K562 (cell line): ENCODE data around the gene FMN1. TPM values are rescaled to one million over a fixed set of nuclear protein-coding genes. Genes with fewer than 3 reads are reported as not detected.

Experiments used
- ATAC-seq: fragments of 200-7000 bp; cut with Tn5 transposase; 3 replicates; pipeline ENCODE4 v1.9.1; 2020; ENCODE audit warnings: moderate library complexity
- BruUV-seq: library from RNA; stranded (reverse); fragments of 400-500 nt; replicated peaks from 2 replicates; lab custom pipeline; 2021; lab: Mats Ljungman, UMichigan
- CTCF ChIA-PET: fragments of 300-600 bp; formaldehyde crosslinking; extraction: SDS; loops from one replicate; lab custom pipeline; 2021; ENCODE audit warnings: low intra/inter-chr PET ratio; lab: Yijun Ruan, JAX
- POLR2A ChIA-PET: fragments of 300-600, 350-650 bp; sonication (Branson Sonifier 250); formaldehyde crosslinking; extraction: SDS; loops from one replicate; lab custom pipeline; 2021; ENCODE audit warnings: antibody characterized with exemption, inconsistent platforms; lab: Yijun Ruan, JAX
- DNase-seq, 4 experiments: peaks; one replicate each; pipeline versions ENCODE4 v3.0.0 to v3.0.0-alpha.2; 2011 to 2018; ENCODE audit warnings: low spot score in 3 of 4, mixed read lengths in 3 of 4; ENCODE audit errors: extremely low read depth in 1 of 4
- FAIRE-seq: peaks from 2 replicates; lab custom pipeline; 2011; peaks lifted over from hg19 to GRCh38; lab: Jason Lieb, UNC
- H2AFZ ChIP-seq: 2 replicates; pipeline ENCODE4 v1.6.0; 2011; ENCODE audit warnings: low read depth, low read length, control low read depth, inconsistent platforms
- H3K27ac ChIP-seq: fragments of 200-600 bp; 3 replicates; pipeline ENCODE4 v1.8.0; 2011; ENCODE audit warnings: low read depth, mild to moderate bottlenecking, control low read depth, inconsistent platforms, low read length, moderate library complexity, mixed read lengths; ENCODE audit errors: extremely low read depth
- H3K27me3 ChIP-seq, 2 experiments: fragments of 300-600 bp in 1 of 2; 2 replicates in 1 of 2; 3 replicates in 1 of 2; pipeline versions ENCODE4 v1.6.0 to v1.8.0; 2011; ENCODE audit warnings: inconsistent platforms in 2 of 2, low read length in 2 of 2, mild to moderate bottlenecking in 1 of 2, mixed read lengths in 1 of 2, moderate library complexity in 1 of 2; ENCODE audit not compliant: control insufficient read depth in 2 of 2, insufficient read depth in 2 of 2
- H3K36me3 ChIP-seq: fragments of 300-600 bp; 3 replicates; pipeline ENCODE4 v1.8.0; 2011; ENCODE audit warnings: mild to moderate bottlenecking, low read length, inconsistent platforms; ENCODE audit not compliant: control insufficient read depth, insufficient read depth
- H3K4me1 ChIP-seq, 2 experiments: fragments of 200-600 bp in 1 of 2; replicated peaks in 1 of 2; 2 replicates in 1 of 2; 3 replicates in 1 of 2; pipeline versions ENCODE4 v1.5.1 to v1.8.0; 2011; ENCODE audit warnings: inconsistent platforms in 2 of 2, low read length in 2 of 2, mild to moderate bottlenecking in 1 of 2, mixed read lengths in 1 of 2, moderate library complexity in 1 of 2; ENCODE audit not compliant: control insufficient read depth in 2 of 2, insufficient read depth in 2 of 2
- H3K4me2 ChIP-seq: 2 replicates; pipeline ENCODE4 v1.6.1; 2011; ENCODE audit warnings: low read length, control low read depth, inconsistent platforms, mixed read lengths; ENCODE audit not compliant: insufficient read depth
- H3K4me3 ChIP-seq: fragments of 200-600 bp; sonication (generic), shearing (Covaris generic); 2 replicates; pipeline ENCODE4 v1.5.1; 2016; ENCODE audit warnings: control low read depth, inconsistent platforms
- H3K79me2 ChIP-seq: fragments of 200-600 bp; 3 replicates; pipeline ENCODE4 v1.8.0; 2011; ENCODE audit warnings: low read length, inconsistent platforms; ENCODE audit not compliant: control insufficient read depth, insufficient read depth
- H3K9ac ChIP-seq, 2 experiments: 2 replicates each; pipeline versions ENCODE4 v1.6.0 to v1.6.1; 2011; ENCODE audit warnings: low read depth in 2 of 2, low read length in 2 of 2, control low read depth in 1 of 2, inconsistent platforms in 1 of 2, mild to moderate bottlenecking in 1 of 2, mixed read lengths in 1 of 2; ENCODE audit not compliant: insufficient read depth in 1 of 2
- H3K9me1 ChIP-seq: one replicate; pipeline ENCODE4 v1.6.0; 2011; ENCODE audit warnings: inconsistent platforms, mild to moderate bottlenecking, low read length, moderate library complexity; ENCODE audit not compliant: control insufficient read depth, insufficient read depth
- H3K9me3 ChIP-seq: replicated peaks from 2 replicates; pipeline ENCODE4 v1.5.1; 2011; ENCODE audit warnings: low read depth, low read length, inconsistent platforms; ENCODE audit not compliant: control insufficient read depth, insufficient read depth
- H4K20me1 ChIP-seq: replicated peaks from 2 replicates; pipeline ENCODE4 v1.6.1; 2011; ENCODE audit warnings: low read length, inconsistent platforms, mixed read lengths; ENCODE audit not compliant: control insufficient read depth, insufficient read depth
- IRF9 ChIP-seq: fragments of 450-650 bp; IDR thresholded peaks from 2 replicates; pipeline ENCODE4 v1.6.1; 2016; ENCODE audit warnings: missing biosample characterization, missing genetic modification characterization
- MLLT1 ChIP-seq, 2 experiments: fragments of 450-650 bp; IDR thresholded peaks; 2 replicates each; pipeline ENCODE4 v1.6.1; 2016
- RCOR1 ChIP-seq, 2 experiments: IDR thresholded peaks; 2 replicates each; pipeline ENCODE4 v1.6.1; 2012; ENCODE audit warnings: low read depth in 2 of 2, low read length in 2 of 2, borderline replicate concordance in 1 of 2, improper control_type of control experiment in 1 of 2
- ZBTB1 ChIP-seq: sonication (generic); formaldehyde crosslinking; IDR thresholded peaks from 2 replicates; pipeline ENCODE4 v1.8.1; 2023; ENCODE audit warnings: missing genetic modification reagents, low read depth, mild to moderate bottlenecking, borderline replicate concordance
- in situ Hi-C: fragments of 300-500 bp; cut with MboI; formaldehyde crosslinking; loops from 4 replicates; pipeline ENCODE4 v1.15.0; 2018; ENCODE audit warnings: inconsistent platforms, mixed read lengths
- intact Hi-C: fragments of 100-400 bp; cut with micrococcal nuclease; formaldehyde crosslinking; loops from 2 replicates; pipeline ENCODE4 v1.14.2; 2022
- polyA plus RNA-seq, 8 experiments: library from polyadenylated mRNA; depleted of rRNA in 4 of 8; stranded (reverse) in 5 of 8; unstranded in 3 of 8; fragments of >200 nt; fragmentation: Nextera tagmentation in 2 of 8; fragmentation: Illumina TruSeq in 1 of 8; extraction: Ambion mirVana in 2 of 8; extraction: Trizol in 1 of 8; gene quantifications; 2 replicates each; pipeline versions ENCODE4 v1.2.1 to v1.2.3, GENCODE V29; 2011 to 2014; ENCODE audit warnings: inconsistent platforms in 1 of 8, missing spikeins in 1 of 8
- total RNA-seq, 7 experiments: library from RNA; depleted of rRNA in 6 of 7; stranded (reverse); fragments of >200 nt in 6 of 7; fragmentation: Illumina TruSeq in 2 of 7; extraction: Trizol in 2 of 7; gene quantifications; 2 replicates each; pipeline versions ENCODE4 v1.2.1 to v1.2.3, GENCODE V29; 2011 to 2021; ENCODE audit warnings: low replicate concordance in 1 of 7

The FMN1 gene
- total and polyA plus RNA-seq, 9 of the 15 experiments (the other 6 are each of a cell fraction or from before 2014, with no cell fraction given) = 0.03 to 0.07 (median 0.04) TPM; not detected in 6

GRCh38 chr15:33108518-33108917, 86.0 kb downstream of the FMN1 start:
- FAIRE-seq (no peak), ATAC-seq (no peak), DNase-seq (no peak)
- intact Hi-C loops (no loop called here), in situ Hi-C loops (no loop called here)
- Histone ChIP-seq H2AFZ (no peak overlapping the region), H3K79me2 (no peaks in the 10 kb centered on the region), H3K27ac (no peak overlapping the region), H3K9ac (no peak overlapping the region), H3K27me3 (no peaks in the 10 kb centered on the region), H3K4me2 (no peak overlapping the region), H3K36me3 (no peaks in the 10 kb centered on the region), H3K9me1 (no peaks in the 10 kb centered on the region), H3K4me3 (no peak overlapping the region), H3K9me3 (no peaks in the 10 kb centered on the region), H3K4me1 (no peaks in the 10 kb centered on the region), H4K20me1 (no peaks in the 10 kb centered on the region)
- TF ChIP-seq MLLT1 (IDR thresholded peaks at IDR 0.05) (no peak), ZBTB1 (no peak), IRF9 (no peak), RCOR1 (IDR thresholded peaks at IDR 0.05; ENCODE audit: borderline replicate concordance in 1 of 2, low read depth in 2 of 2, low read length in 2 of 2) (no peak)
- no TSS peak for BruUV-seq
- ChIA-PET POLR2A (no interaction called here), CTCF (no interaction called here)
